Pancreas (tissue), 10 donors: Measurements from ENCODE around the gene RAP1A. TPM values are rescaled to one million over a fixed set of nuclear protein-coding genes. Genes with fewer than 3 reads are reported as not detected.

ENCODE experiments used
- ATAC-seq, 4 donors: fragments of 200-7000 bp; cut with Tn5 transposase; one replicate each; pipeline versions ENCODE4 v1.8.0 to v1.9.1; 2020; ENCODE audit warnings: mild to moderate bottlenecking in 4 of 4, moderate library complexity in 4 of 4
- DNase-seq, 6 donors: peaks; one replicate each; pipeline ENCODE4 v3.0.0-alpha.2; 2020
- FAIRE-seq: peaks from 2 replicates; lab custom pipeline; 2012; peaks lifted over from hg19 to GRCh38; lab: Jason Lieb, UNC
- H3K27ac ChIP-seq, 4 donors: fragments of 200-600 bp; sonication (generic); 1 replicate in 3 of 4; 2 replicates in 1 of 4; pipeline versions ENCODE4 v1.5.0 to v1.8.0; 2020
- H3K27me3 ChIP-seq, 4 donors: fragments of 200-600 bp; one replicate each; pipeline ENCODE4 v1.8.0; 2021
- H3K36me3 ChIP-seq, 3 donors: fragments of 200-600 bp; sonication (generic) in 1 of 3; one replicate each; pipeline versions ENCODE4 v1.5.0 to v1.8.0; 2020 to 2021
- H3K4me1 ChIP-seq, 3 donors: fragments of 200-600 bp; one replicate each; pipeline ENCODE4 v1.8.0; 2021
- H3K4me3 ChIP-seq, 4 donors: fragments of 200-600 bp; sonication (generic) in 2 of 4; one replicate each; pipeline versions ENCODE4 v1.5.0 to v1.8.0; 2020 to 2021
- H3K9me3 ChIP-seq, 4 donors: fragments of 200-600 bp; one replicate each; pipeline ENCODE4 v1.8.0; 2021
- WGBS, 2 donors: extraction: QIAGEN DNeasy Blood & Tissue Kit; methylation state at CpG; one replicate each; pipeline ENCODE4 v1.1.7; 2013; 5-methylcytosine and 5-hydroxymethylcytosine counted together
- intact Hi-C, 3 donors: fragments of 100-400 bp; cut with DNase I; formaldehyde crosslinking; loops; one replicate each; pipeline versions ENCODE4 v1.11.1 to v1.14.2; 2022
- polyA plus RNA-seq, 2 donors: library from polyadenylated mRNA; stranded (reverse); fragments of 200-250 nt; gene quantifications; one replicate each; pipeline ENCODE4 v1.2.3, GENCODE V29; 2013
- total RNA-seq, 6 donors: library from RNA; stranded (reverse); fragmentation: NEBNext Ultra II Directional in 4 of 6; extraction: Animal tissue kit (Norgen Biotek cat#: 25700) in 4 of 6; gene quantifications; one replicate each; pipeline versions ENCODE4 v1.2.1 to v1.2.4, GENCODE V29; 2021 to 2023
- TF ChIP-seq, protein P1 (sequence below), 4 donors: fragments of 200-600 bp; sonication (generic) in 3 of 4; IDR thresholded peaks; one replicate each; pipeline versions ENCODE4 v1.5.0 to v1.8.0; 2021; ENCODE audit warnings: antibody characterized with exemption in 4 of 4
- donor health status: healthy with polysubstance abuse.
- donor health status: DM: no; HTN: no; CAD: no; lungs with moderate emphysema.
- donor health status: DM: no; HTN: no; CAD: no.
- donor health status: control.
- donor health status: control.
- donor health status: Bipolar disorder and iron deficiency.
- donor health status: DM: yes; HTN: yes; CAD: no.
- donor health status: DM: no; HTN: no; CAD: no.
- donor health status: DM: no; HTN: no; CAD: no.
- donor health status: DM: yes; HTN: yes; CAD: no.

RAP1A gene
- total and polyA plus RNA-seq, 8 donors: 17.0 to 35.1 (median 21.5) TPM

DNA sequence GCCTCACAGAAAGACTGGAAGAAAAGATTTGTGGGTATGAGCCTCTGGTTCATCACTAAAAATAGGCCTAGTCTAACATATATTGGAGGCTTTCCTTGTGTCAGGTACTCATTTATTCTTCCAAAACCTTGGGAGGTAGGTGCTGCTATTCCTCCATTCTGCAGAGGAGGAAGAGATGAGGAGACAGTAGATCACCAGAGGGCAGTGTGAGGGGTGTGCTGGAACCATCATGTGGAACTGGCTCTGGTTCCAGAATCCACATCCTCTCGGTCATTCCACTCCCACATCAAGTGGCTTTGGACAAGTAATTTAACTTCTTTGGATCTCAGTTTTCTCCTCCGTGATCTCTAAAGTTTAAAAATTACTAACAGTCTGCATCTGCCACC lies 127.0 kb downstream of the RAP1A start:
- ATAC-seq: no peak

DNA sequence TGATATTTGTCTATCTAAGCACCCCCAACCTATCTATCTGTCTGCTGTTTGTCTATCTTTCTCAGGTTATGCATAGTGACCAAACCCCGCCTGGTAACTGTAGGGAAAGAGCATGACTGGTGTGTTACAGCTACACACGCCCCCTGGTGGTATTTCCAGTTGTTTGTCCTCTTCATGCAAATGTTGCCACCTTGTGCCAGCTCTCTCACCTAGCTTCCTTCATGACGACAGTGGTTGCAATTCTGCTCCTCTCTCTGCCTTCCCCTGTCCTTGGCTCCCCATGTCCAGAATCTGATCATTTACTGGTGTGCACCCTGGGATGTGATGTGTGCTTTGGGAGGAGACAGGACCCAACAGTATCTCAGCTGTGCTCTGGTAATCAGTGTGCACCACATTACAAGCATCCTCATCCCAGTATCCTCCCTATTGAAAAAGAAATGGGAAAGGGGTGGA lies 127.7 kb downstream of the RAP1A start:
- Histone ChIP-seq H3K36me3 (no peaks in the 10 kb centered on the region), H3K9me3 (no peaks in the 10 kb centered on the region), H3K4me1 (no peaks in the 10 kb centered on the region), H3K4me3 (no peak overlapping the region), H3K27ac (no peak overlapping the region), H3K27me3 (no peaks in the 10 kb centered on the region)
- WGBS, 2 donors: 27 to 30% methylated on average over 3 of the region's 3 CpGs
- DNase-seq (peak in 2 of 6 donors; percentile 37 to 50), ATAC-seq (peak in 3 of 4 donors; percentile 53 to 85 (median 77)), FAIRE-seq (no peak)
- intact Hi-C loops: no loop called here
- TF ChIP-seq, protein P1, sequence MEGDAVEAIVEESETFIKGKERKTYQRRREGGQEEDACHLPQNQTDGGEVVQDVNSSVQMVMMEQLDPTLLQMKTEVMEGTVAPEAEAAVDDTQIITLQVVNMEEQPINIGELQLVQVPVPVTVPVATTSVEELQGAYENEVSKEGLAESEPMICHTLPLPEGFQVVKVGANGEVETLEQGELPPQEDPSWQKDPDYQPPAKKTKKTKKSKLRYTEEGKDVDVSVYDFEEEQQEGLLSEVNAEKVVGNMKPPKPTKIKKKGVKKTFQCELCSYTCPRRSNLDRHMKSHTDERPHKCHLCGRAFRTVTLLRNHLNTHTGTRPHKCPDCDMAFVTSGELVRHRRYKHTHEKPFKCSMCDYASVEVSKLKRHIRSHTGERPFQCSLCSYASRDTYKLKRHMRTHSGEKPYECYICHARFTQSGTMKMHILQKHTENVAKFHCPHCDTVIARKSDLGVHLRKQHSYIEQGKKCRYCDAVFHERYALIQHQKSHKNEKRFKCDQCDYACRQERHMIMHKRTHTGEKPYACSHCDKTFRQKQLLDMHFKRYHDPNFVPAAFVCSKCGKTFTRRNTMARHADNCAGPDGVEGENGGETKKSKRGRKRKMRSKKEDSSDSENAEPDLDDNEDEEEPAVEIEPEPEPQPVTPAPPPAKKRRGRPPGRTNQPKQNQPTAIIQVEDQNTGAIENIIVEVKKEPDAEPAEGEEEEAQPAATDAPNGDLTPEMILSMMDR (IDR thresholded peaks at IDR 0.05): peak in 2 of 4 donors; percentile 22 to 44

More for the DNA sequence above, 127.0 kb downstream of the RAP1A start:
- Histone ChIP-seq H3K27ac (no peak overlapping the region), H3K9me3 (no peaks in the 10 kb centered on the region), H3K4me3 (no peak overlapping the region), H3K36me3 (no peaks in the 10 kb centered on the region), H3K4me1 (no peaks in the 10 kb centered on the region), H3K27me3 (no peaks in the 10 kb centered on the region)
- intact Hi-C loops: no loop called here
- WGBS, 2 donors: 80 to 83% methylated on average over 2 of the region's 2 CpGs
- DNase-seq (no peak), FAIRE-seq (no peak)
- TF ChIP-seq, protein P1 (IDR thresholded peaks at IDR 0.05): no peak

DNA sequence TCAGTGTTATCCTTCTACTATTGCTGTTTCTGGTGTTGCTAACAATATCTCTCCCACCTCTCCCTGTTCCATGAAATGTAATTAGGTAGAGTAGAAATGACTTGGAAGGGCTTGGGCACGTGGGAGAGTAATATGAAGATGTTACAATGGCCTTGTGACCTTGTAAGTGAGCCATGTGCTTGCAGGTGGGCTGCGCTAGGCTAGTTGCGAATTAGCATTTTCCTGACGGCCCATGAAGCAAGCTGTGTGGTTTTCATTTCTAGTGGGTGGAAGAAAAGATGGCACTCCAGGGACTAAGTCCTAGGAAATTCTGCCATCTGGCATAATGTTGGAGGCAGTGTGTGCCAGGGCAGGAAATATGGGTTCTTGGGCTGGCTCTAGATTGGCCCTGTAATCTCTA lies 128.4 kb downstream of the RAP1A start:
- Histone ChIP-seq H3K27me3 (no peaks in the 10 kb centered on the region), H3K4me1 (no peaks in the 10 kb centered on the region), H3K27ac (no peak overlapping the region), H3K9me3 (no peaks in the 10 kb centered on the region), H3K4me3 (no peak overlapping the region), H3K36me3 (no peaks in the 10 kb centered on the region)
- TF ChIP-seq, protein P1 (IDR thresholded peaks at IDR 0.05): no peak
- no peak for DNase-seq
- intact Hi-C loops: no loop called here
- WGBS, 2 donors: 82 to 90% methylated on average over 4 of the region's 4 CpGs
- no peak for ATAC-seq
- no peak for FAIRE-seq

DNA sequence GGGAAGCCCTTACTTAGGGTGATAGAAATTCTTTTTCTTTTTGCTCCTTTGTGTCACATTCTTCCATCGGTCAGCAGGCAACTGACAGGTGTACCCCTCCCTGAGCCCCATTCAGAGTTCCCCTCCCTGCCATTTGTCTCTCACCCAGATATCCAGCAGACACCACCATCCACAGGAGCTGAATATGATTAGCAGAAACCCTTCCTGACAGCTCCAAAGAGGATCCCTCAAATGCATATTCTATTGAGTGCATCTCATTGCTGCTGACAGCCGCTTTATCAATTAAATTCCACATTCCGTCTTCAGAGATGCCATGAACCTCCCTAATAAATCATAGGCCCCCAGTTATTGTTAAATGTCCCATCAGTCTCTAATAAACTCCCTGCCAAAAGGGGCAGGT lies 130.0 kb downstream of the RAP1A start:
- 77 to 86% methylated on average over 3 of the region's 3 CpGs for WGBS, 2 donors
- intact Hi-C loops: no loop called here

DNA sequence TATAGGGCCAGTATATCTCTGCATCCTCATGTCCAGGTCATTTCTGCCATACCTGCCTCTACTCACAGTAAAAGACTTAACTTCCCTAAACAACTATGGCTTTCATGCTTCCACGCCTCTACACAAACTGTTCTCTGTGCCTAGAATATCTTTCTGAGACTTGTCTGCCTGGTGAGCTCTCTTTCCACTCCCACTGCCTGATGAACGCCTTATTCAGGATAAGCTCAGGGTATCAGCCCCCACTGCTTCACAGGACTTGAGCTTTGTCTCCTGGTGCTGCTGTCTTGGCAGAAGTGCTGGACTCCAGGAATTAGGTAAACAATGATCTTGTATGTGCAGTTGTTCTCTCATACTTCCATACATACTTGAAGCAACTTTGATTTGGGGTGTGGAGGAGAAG lies 131.3 kb downstream of the RAP1A start:
- H3K27ac ChIP-seq: no peak overlapping the region
- TF ChIP-seq, protein P1 (IDR thresholded peaks at IDR 0.05): no peak
- no peaks in the 10 kb centered on the region for H3K9me3 ChIP-seq
- no peaks in the 10 kb centered on the region for H3K36me3 ChIP-seq
- ATAC-seq (no peak), DNase-seq (no peak), FAIRE-seq (no peak)
- 59 to 78% methylated on average over 2 of the region's 2 CpGs for WGBS, 2 donors
- H3K4me1 ChIP-seq: no peaks in the 10 kb centered on the region
- intact Hi-C loops: no loop called here
- no peak overlapping the region for H3K4me3 ChIP-seq
- H3K27me3 ChIP-seq: no peaks in the 10 kb centered on the region

More for the DNA sequence above, 130.0 kb downstream of the RAP1A start:
- TF ChIP-seq, protein P1 (IDR thresholded peaks at IDR 0.05): no peak
- Histone ChIP-seq H3K27me3 (no peaks in the 10 kb centered on the region), H3K9me3 (no peaks in the 10 kb centered on the region), H3K4me1 (no peaks in the 10 kb centered on the region), H3K27ac (no peak overlapping the region), H3K36me3 (no peaks in the 10 kb centered on the region), H3K4me3 (no peak overlapping the region)
- ATAC-seq (no peak), FAIRE-seq (no peak), DNase-seq (no peak)
